ENCODE measurements around the gene SLC7A14. TPM values are rescaled to one million over a fixed set of nuclear protein-coding genes. Genes with fewer than 3 reads are reported as not detected.

Gene SLC7A14
- total RNA-seq, 1 experiment from 2014 or later, result not detected

GRCh38 chr3:170426240-170426797 is 159.6 kb downstream of the SLC7A14 start:
- peak; percentile 31 for DNase-seq (ENCODE audit: low spot score)

DNA sequence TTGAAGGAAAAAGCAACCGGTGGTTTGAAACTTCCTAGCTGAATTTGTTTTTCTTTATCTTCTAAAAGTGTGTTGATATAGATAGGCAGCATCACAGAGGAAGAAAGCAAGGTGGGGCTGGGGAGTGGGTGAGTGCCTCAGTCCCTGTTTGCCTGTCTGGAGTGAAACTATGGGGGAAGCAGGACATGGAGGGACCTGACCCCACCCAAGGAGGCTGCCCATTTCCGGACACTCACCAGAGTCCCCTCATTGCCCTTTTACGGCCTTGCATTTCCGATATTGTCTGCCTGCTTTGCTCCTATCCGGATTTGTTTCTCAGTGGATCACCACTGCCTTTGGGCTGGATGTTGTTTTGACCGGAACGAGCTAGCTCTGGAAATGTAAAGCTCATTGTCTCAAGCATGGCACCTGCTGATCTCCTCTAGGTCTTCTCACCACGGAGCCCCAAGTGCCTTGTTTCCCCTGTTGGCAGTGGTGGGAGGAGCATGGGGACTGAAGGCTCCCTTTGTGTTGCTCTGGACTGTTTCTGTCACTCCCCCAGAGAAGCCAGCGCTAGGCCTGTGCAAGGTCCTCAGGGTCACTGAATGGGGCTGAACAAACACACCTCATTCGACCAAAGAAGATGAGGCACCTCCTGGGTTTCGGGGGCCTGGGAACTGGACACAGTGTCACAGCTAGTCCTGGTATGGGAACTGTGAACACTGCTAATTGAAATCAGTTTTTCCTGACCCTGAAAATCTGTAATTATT is 160.2 kb downstream of the SLC7A14 start:
- no peak for DNase-seq (ENCODE audit: low spot score)

- DNase-seq (ENCODE audit: low spot score), result no peak
These were observed 161.0 kb downstream of the SLC7A14 start for GRCh38 chr3:170424879-170425278.

- DNase-seq (ENCODE audit: low spot score), result no peak
These were observed 162.8 kb downstream of the SLC7A14 start for GRCh38 chr3:170423001-170423615.

DNA sequence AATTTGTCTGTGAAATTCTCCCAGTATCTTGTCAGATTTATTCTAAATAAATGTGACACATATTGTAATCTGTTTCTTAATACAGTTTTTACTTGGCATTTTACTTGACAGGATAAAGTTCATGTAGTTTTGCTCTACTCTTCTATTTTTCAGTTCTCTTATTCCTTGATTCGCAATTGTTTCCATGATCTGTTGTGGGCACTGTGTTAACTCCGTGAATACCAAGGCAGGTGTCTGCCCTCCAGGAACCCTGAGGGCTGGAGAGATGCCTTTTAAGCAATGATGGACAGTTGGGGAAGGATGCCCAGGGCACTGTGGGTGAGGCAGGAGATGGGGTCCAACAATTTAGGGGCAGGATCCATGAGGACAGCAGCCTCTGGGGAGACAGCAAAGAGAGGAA is 164.1 kb downstream of the SLC7A14 start:
- DNase-seq (ENCODE audit: low spot score), result no peak

DNA sequence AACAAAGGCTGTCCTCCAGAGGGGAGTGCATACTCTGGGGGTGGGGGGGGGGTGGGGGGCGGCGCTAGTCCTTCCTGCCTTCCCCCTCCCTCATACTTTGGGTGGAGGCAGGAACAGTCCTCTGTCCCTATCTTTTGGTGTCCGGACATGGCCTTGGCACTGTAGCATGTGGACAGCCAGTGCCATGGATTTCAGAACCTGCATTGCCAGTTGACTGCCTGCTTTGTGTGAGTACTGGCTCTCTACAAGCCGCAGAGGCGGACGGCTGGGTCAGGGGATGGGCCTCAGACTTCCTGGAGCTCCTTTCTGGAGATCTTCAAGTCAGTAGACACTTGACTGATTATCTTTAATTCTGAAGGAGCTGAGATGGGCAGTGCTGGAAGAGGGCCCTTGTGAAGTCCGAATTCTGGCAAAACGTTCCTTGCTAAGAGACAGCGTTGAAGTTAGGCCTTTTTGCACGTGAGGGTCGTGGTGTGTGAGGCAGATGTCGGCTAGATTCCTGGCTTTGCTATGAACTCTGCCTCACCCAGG is 164.7 kb downstream of the SLC7A14 start:
- DNase-seq (ENCODE audit: low spot score), result no peak

DNA sequence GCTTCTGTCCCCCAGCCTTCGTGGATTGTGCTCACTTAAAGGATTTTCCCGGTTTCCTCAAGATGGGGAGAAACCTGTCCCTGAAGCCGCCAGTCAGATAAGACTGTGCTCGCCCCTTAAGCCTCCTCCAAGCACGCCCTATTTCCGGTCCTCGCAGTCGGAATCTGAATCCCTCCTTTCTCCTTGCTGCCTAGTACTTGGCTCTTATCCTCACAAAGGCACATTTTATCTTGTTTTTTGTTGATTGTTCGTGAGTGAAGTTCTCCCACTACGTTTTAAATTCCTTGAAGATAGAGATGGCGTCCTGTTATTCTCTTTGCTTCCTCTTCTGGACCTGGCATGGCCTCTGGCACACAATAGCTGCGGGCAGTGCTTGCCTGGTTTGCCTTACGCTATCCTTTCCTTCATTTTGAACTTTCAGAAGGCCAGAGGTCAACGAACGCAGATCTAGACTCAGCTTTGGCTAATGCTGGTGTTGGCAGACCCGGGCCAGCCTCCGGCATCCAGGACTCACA is 165.5 kb downstream of the SLC7A14 start:
- no peak for DNase-seq (ENCODE audit: low spot score)

GRCh38 chr3:170419557-170420087 is 166.3 kb downstream of the SLC7A14 start:
- DNase-seq (ENCODE audit: low spot score), result no peak

- DNase-seq (ENCODE audit: low spot score), result no peak
These were observed 167.2 kb downstream of the SLC7A14 start, which contains the start of gene CLDN11 for GRCh38 chr3:170418422-170419398. Gene CLDN11, plus strand, starts transcription at chr3:170418868. Its CDS starts 199 bp downstream, at chr3:170419067.

- no peak for DNase-seq (ENCODE audit: low spot score)
These were observed 168.8 kb downstream of the SLC7A14 start for GRCh38 chr3:170417090-170417489.

- peak; percentile 85 for DNase-seq (ENCODE audit: low spot score)
These were observed 171.6 kb downstream of the SLC7A14 start for GRCh38 chr3:170414202-170414663.

GRCh38 chr3:170413291-170413690 is 172.6 kb downstream of the SLC7A14 start:
- no peak for DNase-seq (ENCODE audit: low spot score)

- no peak for DNase-seq (ENCODE audit: low spot score)
These were observed 175.3 kb downstream of the SLC7A14 start for GRCh38 chr3:170410428-170411029.

Other genes with a start within 250 kb of the SLC7A14 start
- gene SKIL, start 228.4 kb downstream of the SLC7A14 start, total RNA-seq (2014; rRNA removed; shearing (Covaris generic)), result 36.4 and 43.0 TPM in 2 replicates
- gene CLDN11, start 167.2 kb downstream of the SLC7A14 start, total RNA-seq (2014; rRNA removed; shearing (Covaris generic)), result 0.06 TPM in 1 of 2 replicates, not detected in the other